Activated T-cell treated with anti-CD3 and anti-CD28 coated beads, Interleukin-2, amount 50 U/mL, for 24 hours (primary cell): ENCODE data around the gene UBAC2.

Experiments used
- DNase-seq: peaks from one replicate; pipeline ENCODE4 v3.0.0-alpha.2; 2020
- H3K27ac Mint-ChIP-seq: 2 replicates; pipeline ENCODE4 v1.8.0; 2020; ENCODE audit warnings: mild to moderate bottlenecking, mixed read lengths
- H3K27me3 Mint-ChIP-seq: 2 replicates; pipeline ENCODE4 v1.8.0; 2020; ENCODE audit warnings: mixed read lengths
- H3K36me3 Mint-ChIP-seq: 2 replicates; pipeline ENCODE4 v1.8.0; 2020; ENCODE audit warnings: low read depth, mixed read lengths
- H3K4me1 Mint-ChIP-seq: 2 replicates; pipeline ENCODE4 v1.8.0; 2020; ENCODE audit warnings: low read depth, mixed read lengths
- H3K4me3 Mint-ChIP-seq: 2 replicates; pipeline ENCODE4 v1.8.0; 2020; ENCODE audit warnings: mild to moderate bottlenecking, moderate library complexity, mixed read lengths
- H3K9me3 Mint-ChIP-seq: 2 replicates; pipeline ENCODE4 v1.8.0; 2020; ENCODE audit warnings: mixed read lengths

Gene UBAC2

GRCh38 chr13:99215184-99215830 lies 14.7 kb downstream of the UBAC2 start:
- no peaks in the 10 kb centered on the region for H3K9me3 Mint-ChIP-seq
- peak overlapping the region; percentile 82 for H3K4me3 Mint-ChIP-seq
- H3K27ac Mint-ChIP-seq = peak overlapping the region; percentile 95
- H3K36me3 Mint-ChIP-seq = peaks cover 56% of the 10 kb centered on the region
- DNase-seq = peak; percentile 71
- H3K27me3 Mint-ChIP-seq = no peaks in the 10 kb centered on the region
- peaks cover 88% of the 10 kb centered on the region for H3K4me1 Mint-ChIP-seq

- H3K9me3 Mint-ChIP-seq = no peaks in the 10 kb centered on the region
- peak overlapping the region; percentile 95 for H3K27ac Mint-ChIP-seq
- H3K27me3 Mint-ChIP-seq = no peaks in the 10 kb centered on the region
- DNase-seq = peak; percentile 63
- H3K4me3 Mint-ChIP-seq = peak overlapping the region; percentile 82
- H3K36me3 Mint-ChIP-seq = peaks cover 47% of the 10 kb centered on the region
- peaks cover 91% of the 10 kb centered on the region for H3K4me1 Mint-ChIP-seq
Measured at GRCh38 chr13:99217461-99218110, 16.9 kb downstream of the UBAC2 start.

- Mint-ChIP-seq H3K4me1 (peaks cover 93% of the 10 kb centered on the region), H3K36me3 (peaks cover 49% of the 10 kb centered on the region), H3K4me3 (peak overlapping the region; percentile 53), H3K9me3 (no peaks in the 10 kb centered on the region), H3K27me3 (no peaks in the 10 kb centered on the region), H3K27ac (peak overlapping the region; percentile 94)
- peak; percentile 14 for DNase-seq
Measured at GRCh38 chr13:99218126-99218525, 17.5 kb downstream of the UBAC2 start.

GRCh38 chr13:99218545-99218944 lies 17.9 kb downstream of the UBAC2 start:
- peak; percentile 20 for DNase-seq
- Mint-ChIP-seq H3K27ac (peak overlapping the region; percentile 94), H3K27me3 (no peaks in the 10 kb centered on the region), H3K9me3 (no peaks in the 10 kb centered on the region), H3K4me3 (peak overlapping the region; percentile 53), H3K4me1 (peaks cover 94% of the 10 kb centered on the region), H3K36me3 (peaks cover 50% of the 10 kb centered on the region)

GRCh38 chr13:99218969-99219368 lies 18.3 kb downstream of the UBAC2 start:
- Mint-ChIP-seq H3K36me3 (peaks cover 52% of the 10 kb centered on the region), H3K4me1 (peaks cover 95% of the 10 kb centered on the region), H3K27ac (peak overlapping the region; percentile 94), H3K4me3 (peak overlapping the region; percentile 53), H3K9me3 (no peaks in the 10 kb centered on the region), H3K27me3 (no peaks in the 10 kb centered on the region)
- peak; percentile 42 for DNase-seq

GRCh38 chr13:99220199-99220935 lies 19.7 kb downstream of the UBAC2 start:
- H3K4me3 Mint-ChIP-seq = peak overlapping the region; percentile 38
- H3K4me1 Mint-ChIP-seq = peaks cover 93% of the 10 kb centered on the region
- peaks cover 54% of the 10 kb centered on the region for H3K36me3 Mint-ChIP-seq
- no peak for DNase-seq
- H3K9me3 Mint-ChIP-seq = no peaks in the 10 kb centered on the region
- H3K27me3 Mint-ChIP-seq = no peaks in the 10 kb centered on the region
- peak overlapping the region; percentile 88 for H3K27ac Mint-ChIP-seq

- peaks cover 94% of the 10 kb centered on the region for H3K4me1 Mint-ChIP-seq
- no peaks in the 10 kb centered on the region for H3K27me3 Mint-ChIP-seq
- peak overlapping the region; percentile 5 for H3K4me3 Mint-ChIP-seq
- DNase-seq = peak; percentile 29
- H3K9me3 Mint-ChIP-seq = no peaks in the 10 kb centered on the region
- H3K36me3 Mint-ChIP-seq = peaks cover 58% of the 10 kb centered on the region
- H3K27ac Mint-ChIP-seq = peak overlapping the region; percentile 79
Measured at GRCh38 chr13:99221567-99222239, 21.0 kb downstream of the UBAC2 start.

- Mint-ChIP-seq H3K27me3 (no peaks in the 10 kb centered on the region), H3K4me3 (peak overlapping the region; percentile 8), H3K9me3 (no peaks in the 10 kb centered on the region), H3K4me1 (peaks cover 93% of the 10 kb centered on the region), H3K36me3 (peaks cover 56% of the 10 kb centered on the region), H3K27ac (peak overlapping the region; percentile 85)
- no peak for DNase-seq
Measured at GRCh38 chr13:99223587-99223986, 22.9 kb downstream of the UBAC2 start.

GRCh38 chr13:99224021-99224420 lies 23.4 kb downstream of the UBAC2 start:
- peak overlapping the region; percentile 8 for H3K4me3 Mint-ChIP-seq
- DNase-seq = peak; percentile 28

GRCh38 chr13:99225078-99225477 lies 24.4 kb downstream of the UBAC2 start:
- Mint-ChIP-seq H3K27ac (peak overlapping the region; percentile 62), H3K4me1 (peaks cover 94% of the 10 kb centered on the region), H3K9me3 (no peaks in the 10 kb centered on the region), H3K27me3 (no peaks in the 10 kb centered on the region), H3K4me3 (no peak overlapping the region), H3K36me3 (peaks cover 53% of the 10 kb centered on the region)
- DNase-seq = no peak

More at GRCh38 chr13:99224021-99224420, 23.4 kb downstream of the UBAC2 start:
- no peaks in the 10 kb centered on the region for H3K9me3 Mint-ChIP-seq
- peaks cover 56% of the 10 kb centered on the region for H3K36me3 Mint-ChIP-seq
- no peaks in the 10 kb centered on the region for H3K27me3 Mint-ChIP-seq
- H3K4me1 Mint-ChIP-seq = peaks cover 93% of the 10 kb centered on the region
- peak overlapping the region; percentile 85 for H3K27ac Mint-ChIP-seq

GRCh38 chr13:99226513-99226912 lies 25.9 kb downstream of the UBAC2 start:
- no peaks in the 10 kb centered on the region for H3K27me3 Mint-ChIP-seq
- DNase-seq = peak; percentile 15
- H3K27ac Mint-ChIP-seq = peak overlapping the region; percentile 44
- peaks cover 93% of the 10 kb centered on the region for H3K4me1 Mint-ChIP-seq
- no peaks in the 10 kb centered on the region for H3K9me3 Mint-ChIP-seq
- H3K36me3 Mint-ChIP-seq = peaks cover 56% of the 10 kb centered on the region
- H3K4me3 Mint-ChIP-seq = no peak overlapping the region

- no peaks in the 10 kb centered on the region for H3K9me3 Mint-ChIP-seq
- peak; percentile 23 for DNase-seq
Measured at GRCh38 chr13:99227331-99227900, 26.8 kb downstream of the UBAC2 start.

GRCh38 chr13:99227909-99228688 lies 27.4 kb downstream of the UBAC2 start:
- Mint-ChIP-seq H3K4me1 (peaks cover 86% of the 10 kb centered on the region), H3K27ac (peak overlapping the region; percentile 89), H3K36me3 (peaks cover 45% of the 10 kb centered on the region), H3K27me3 (no peaks in the 10 kb centered on the region), H3K9me3 (no peaks in the 10 kb centered on the region), H3K4me3 (peak overlapping the region; percentile 57)
- peak; percentile 27 for DNase-seq

More at GRCh38 chr13:99227331-99227900, 26.8 kb downstream of the UBAC2 start:
- H3K27ac Mint-ChIP-seq = peak overlapping the region; percentile 89
- H3K27me3 Mint-ChIP-seq = no peaks in the 10 kb centered on the region
- peak overlapping the region; percentile 8 for H3K4me3 Mint-ChIP-seq
- peaks cover 52% of the 10 kb centered on the region for H3K36me3 Mint-ChIP-seq
- peaks cover 89% of the 10 kb centered on the region for H3K4me1 Mint-ChIP-seq
